GM21515 (cell line): ENCODE data around the gene EID3.
A peak's percentile ranks its signal among the peaks of the same experiment; 100 is the strongest.
"Not testable (repeated sequence)": the region's sequence is repeated elsewhere in the genome, so short reads cannot be mapped to it uniquely, and the experiment has no call there.

ENCODE experiments used
- ATAC-seq: cut with Tn5 transposase; IDR thresholded peaks from one replicate; pipeline ENCODE4 v1.9.1; 2021; ENCODE audit not compliant: unreplicated experiment

Gene EID3

GRCh38 chr12:104303538-104304151, at the start of gene EID3:
EID3 (plus strand) TSS chr12:104303739; CDS start chr12:104303935, 196 bp downstream.
- ATAC-seq: peak; percentile 84

- ATAC-seq: no peak
These were observed 45.5 kb upstream of the EID3 start for GRCh38 chr12:104257913-104258472.

- ATAC-seq: no peak
These were observed 45.0 kb upstream of the EID3 start for GRCh38 chr12:104258476-104259067.

GRCh38 chr12:104263026-104263425, 40.5 kb upstream of the EID3 start:
- no peak for ATAC-seq

GRCh38 chr12:104263580-104264358, 39.8 kb upstream of the EID3 start:
- ATAC-seq: no peak

- ATAC-seq: not testable (repeated sequence)
These were observed 38.1 kb upstream of the EID3 start for GRCh38 chr12:104265436-104265835.

GRCh38 chr12:104272938-104273337, 30.6 kb upstream of the EID3 start:
- no peak for ATAC-seq

GRCh38 chr12:104273503-104273902, 30.0 kb upstream of the EID3 start:
- no peak for ATAC-seq

- no peak for ATAC-seq
These were observed 28.7 kb upstream of the EID3 start for GRCh38 chr12:104274811-104275210.

- ATAC-seq: peak; percentile 3
These were observed 27.9 kb upstream of the EID3 start for GRCh38 chr12:104275689-104276088.

- peak; percentile 76 for ATAC-seq
These were observed 27.0 kb upstream of the EID3 start for GRCh38 chr12:104276273-104277131.

GRCh38 chr12:104279164-104279563, 24.4 kb upstream of the EID3 start:
- ATAC-seq: no peak

GRCh38 chr12:104280111-104280510, 23.4 kb upstream of the EID3 start:
- no peak for ATAC-seq

- no peak for ATAC-seq
These were observed 22.7 kb upstream of the EID3 start for GRCh38 chr12:104280717-104281458.

- no peak for ATAC-seq
These were observed 21.9 kb upstream of the EID3 start for GRCh38 chr12:104281636-104282035.

- ATAC-seq: no peak
These were observed 21.4 kb upstream of the EID3 start for GRCh38 chr12:104282109-104282508.

GRCh38 chr12:104285740-104286515, 17.6 kb upstream of the EID3 start:
- ATAC-seq: no peak

GRCh38 chr12:104286516-104287482, 16.7 kb upstream of the EID3 start:
- peak; percentile 88 for ATAC-seq
